T follicular helper cell (primary cell): ENCODE data around the gene FOLR1.
"Not testable (repeated sequence)": the region's sequence is repeated elsewhere in the genome, so short reads cannot be mapped to it uniquely, and the experiment has no call there.

ENCODE experiments used
- DNase-seq: peaks from one replicate; pipeline ENCODE4 v3.0.0-alpha.2; 2020; ENCODE audit warnings: low read depth

FOLR1 gene

DNA sequence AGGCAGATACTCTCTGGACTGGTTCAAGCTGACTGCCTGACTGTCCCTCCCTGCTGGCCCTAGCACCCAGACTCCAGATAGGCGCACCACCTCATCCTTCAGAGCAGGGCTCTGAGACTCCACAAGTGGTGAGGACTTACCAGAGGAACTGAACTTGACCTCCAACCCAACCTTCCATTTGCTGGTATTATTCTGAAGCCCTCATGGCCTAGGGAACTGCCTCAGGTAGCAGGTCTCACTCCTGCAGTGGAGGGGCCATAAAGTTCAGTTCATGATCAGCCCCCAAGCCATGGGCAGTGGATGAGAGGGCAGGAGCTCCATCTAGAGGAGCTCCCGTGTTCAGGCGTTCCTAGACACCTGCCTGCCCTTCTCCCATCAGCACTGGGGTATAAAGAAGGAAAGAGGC, 10.4 kb upstream of the FOLR1 start:
- not testable (repeated sequence) for DNase-seq

DNA sequence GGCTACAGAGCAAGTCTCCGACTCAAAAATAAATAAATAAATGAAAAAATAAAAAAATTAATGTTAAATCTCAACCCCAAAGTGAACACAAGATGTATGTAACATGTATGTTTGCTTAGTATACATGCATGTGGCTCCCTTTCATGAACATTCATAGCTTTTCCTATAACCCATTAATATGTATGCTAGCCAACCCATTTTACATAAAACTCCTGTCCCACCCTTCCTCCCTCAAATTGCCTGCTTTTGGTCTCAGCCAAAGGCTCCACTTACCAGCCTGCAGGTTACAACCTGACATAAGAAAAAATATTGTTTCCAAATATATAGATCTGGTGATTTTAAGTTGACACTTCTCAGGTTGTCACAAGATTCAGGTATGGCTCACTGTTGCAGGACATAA, 3.7 kb upstream of the FOLR1 start:
- DNase-seq, result no peak

DNA sequence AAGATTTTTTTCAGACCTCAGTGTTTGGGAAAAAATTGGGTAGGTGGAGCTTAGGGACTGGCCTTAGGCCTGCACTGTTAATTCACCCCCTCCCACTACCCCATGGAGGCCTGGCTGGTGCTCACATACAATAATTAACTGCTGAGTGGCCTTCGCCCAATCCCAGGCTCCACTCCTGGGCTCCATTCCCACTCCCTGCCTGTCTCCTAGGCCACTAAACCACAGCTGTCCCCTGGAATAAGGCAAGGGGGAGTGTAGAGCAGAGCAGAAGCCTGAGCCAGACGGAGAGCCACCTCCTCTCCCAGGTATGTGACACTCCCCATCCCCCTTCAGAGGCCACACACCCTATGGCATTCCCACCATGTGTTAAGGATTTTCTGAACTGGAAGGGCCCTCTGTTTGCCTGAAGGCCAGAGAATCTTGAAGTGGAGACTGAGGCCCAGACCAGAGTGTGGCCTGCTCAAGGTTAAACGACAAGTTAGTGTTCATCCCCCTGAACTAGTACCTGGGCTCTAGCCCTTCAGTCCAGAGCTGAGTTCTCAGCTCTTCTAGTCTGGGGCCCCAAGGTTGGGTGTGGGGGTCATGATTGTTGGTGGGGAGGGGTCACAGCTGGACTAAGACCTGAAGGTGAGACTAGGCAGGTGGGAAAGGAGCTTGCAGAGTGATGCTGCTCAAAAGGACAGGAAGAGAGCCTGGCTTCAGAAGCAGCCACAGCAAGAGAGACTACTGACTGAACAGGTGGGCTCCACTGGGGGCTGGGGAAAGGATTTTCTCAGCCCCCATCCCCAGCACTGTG, 2.3 kb upstream of the FOLR1 start:
- no peak for DNase-seq

DNA sequence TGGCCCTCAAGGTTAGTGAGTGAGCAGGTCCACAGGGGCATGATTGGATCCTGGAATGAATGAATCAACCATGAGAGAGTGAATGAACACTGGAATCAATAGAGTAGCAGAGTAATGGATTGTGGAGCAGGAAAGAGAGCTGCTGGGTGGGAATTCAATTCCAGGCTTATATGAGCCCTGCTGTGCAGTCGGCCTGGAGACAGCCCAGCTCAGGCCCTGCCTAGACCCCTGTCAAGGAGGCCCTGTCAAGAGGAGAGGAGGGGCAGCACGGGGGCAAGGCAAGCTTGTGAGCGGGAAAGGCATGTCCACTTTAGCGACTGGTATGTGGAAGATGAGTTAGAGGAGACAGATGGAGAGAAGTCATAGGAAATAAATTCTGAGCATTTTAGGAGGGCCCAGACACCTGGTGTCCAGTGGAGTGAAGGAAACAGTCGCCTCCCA, 1.3 kb upstream of the FOLR1 start:
- no peak for DNase-seq

DNA sequence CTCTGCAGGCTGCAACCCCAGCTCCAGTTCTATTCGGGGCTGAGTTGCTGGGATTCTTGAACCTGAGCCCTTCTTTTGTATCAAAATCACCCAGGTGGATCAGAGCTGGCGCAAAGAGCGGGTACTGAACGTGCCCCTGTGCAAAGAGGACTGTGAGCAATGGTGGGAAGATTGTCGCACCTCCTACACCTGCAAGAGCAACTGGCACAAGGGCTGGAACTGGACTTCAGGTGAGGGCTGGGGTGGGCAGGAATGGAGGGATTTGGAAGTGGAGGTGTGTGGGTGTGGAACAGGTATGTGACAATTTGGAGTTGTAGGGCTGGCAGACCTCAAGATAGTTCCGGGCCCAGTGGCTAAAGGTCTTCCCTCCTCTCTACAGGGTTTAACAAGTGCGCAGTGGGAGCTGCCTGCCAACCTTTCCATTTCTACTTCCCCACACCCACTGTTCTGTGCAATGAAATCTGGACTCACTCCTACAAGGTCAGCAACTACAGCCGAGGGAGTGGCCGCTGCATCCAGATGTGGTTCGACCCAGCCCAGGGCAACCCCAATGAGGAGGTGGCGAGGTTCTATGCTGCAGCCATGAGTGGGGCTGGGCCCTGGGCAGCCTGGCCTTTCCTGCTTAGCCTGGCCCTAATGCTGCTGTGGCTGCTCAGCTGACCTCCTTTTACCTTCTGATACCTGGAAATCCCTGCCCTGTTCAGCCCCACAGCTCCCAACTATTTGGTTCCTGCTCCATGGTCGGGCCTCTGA, 3.8 kb downstream of the FOLR1 start:
- no peak for DNase-seq

DNA sequence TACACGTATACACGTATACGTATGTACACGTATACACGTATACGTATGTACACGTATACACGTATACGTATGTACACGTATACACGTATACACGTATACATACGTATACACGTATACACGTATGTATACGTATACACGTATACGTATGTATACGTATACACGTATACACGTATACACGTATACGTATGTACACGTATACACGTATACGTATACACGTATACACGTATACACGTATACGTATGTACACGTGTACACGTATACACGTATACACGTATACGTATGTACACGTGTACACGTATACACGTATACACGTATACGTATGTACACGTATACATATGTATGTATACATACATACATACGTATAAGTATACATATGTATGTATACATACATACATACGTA, 9.5 kb downstream of the FOLR1 start:
- not testable (repeated sequence) for DNase-seq

DNA sequence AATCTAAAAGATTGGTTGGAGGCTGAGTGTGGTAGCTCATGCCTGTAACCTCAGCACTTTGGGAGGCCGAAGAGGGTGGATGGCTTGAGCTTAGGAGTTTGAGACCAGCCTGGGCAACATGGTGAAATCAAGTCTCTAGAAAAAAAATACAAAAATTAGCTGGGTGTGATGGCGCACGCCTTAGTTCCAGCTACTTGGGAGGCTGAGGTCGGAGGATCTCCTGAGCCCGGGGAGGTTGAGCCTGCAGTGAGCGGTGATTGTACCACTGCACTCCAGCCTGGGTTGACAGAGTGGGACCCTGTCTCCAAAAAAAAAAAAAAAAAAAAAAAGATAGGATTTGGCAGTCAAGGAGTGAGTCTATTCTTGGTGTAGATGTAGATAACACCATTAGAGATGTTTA, 10.6 kb downstream of the FOLR1 start:
- no peak for DNase-seq

DNA sequence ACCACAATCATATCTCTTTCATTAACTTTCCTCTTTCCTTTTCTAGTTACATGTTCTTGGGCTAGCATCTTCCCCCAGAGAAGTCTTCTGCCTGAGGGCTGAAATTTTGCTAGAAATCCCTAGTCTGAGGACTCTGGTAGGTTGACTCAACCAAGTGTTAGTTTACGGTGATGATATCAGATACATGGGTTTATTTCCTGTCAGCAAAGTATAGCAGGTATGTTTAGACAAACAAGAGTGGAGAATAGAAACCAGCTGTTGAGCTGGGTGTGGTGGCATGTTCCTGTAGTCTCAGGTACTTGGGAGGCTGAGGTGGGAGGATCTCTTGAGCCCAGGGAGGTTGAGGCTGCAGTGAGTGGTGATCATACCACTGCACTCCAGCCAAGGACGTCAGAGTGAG, 11.2 kb downstream of the FOLR1 start:
- DNase-seq, result no peak

DNA sequence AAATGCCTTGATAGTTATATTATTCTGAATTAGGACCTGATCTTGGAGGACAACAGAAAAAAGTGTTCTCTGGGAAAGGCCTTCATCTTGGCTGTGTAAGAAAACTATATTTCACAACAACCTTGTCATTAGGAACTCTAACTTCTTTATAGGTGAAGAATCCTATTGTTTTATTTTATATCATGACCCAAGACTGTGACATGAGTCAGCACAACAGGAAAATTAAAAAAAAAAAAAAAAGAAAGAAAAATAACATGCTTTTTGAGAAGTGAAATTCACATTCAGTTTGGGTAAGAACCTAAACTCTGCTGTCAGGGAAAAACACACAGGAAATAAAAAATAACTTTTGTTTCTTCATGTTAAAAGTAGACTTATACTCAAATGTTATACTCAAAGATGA, 12.9 kb downstream of the FOLR1 start:
- DNase-seq, result no peak

DNA sequence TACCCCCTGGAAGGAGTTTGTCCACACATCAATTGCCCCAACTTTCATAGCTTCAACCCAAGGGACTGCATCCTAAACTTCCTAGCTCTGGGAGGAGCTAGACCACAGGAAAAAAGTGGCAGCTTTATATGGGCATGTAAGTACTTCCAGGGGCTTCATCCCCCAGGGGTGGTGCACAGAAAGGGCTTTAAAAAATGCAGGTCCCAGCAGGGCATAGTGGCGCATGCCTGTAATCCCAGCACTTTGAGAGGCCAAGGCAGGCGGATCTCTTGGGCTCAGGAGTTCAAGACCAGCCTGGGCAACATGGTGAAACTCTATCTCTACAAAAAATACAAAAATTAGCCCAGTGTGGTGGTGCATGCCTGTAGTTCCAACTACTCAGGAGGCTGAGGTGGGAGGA, 14.9 kb downstream of the FOLR1 start:
- not testable (repeated sequence) for DNase-seq

DNA sequence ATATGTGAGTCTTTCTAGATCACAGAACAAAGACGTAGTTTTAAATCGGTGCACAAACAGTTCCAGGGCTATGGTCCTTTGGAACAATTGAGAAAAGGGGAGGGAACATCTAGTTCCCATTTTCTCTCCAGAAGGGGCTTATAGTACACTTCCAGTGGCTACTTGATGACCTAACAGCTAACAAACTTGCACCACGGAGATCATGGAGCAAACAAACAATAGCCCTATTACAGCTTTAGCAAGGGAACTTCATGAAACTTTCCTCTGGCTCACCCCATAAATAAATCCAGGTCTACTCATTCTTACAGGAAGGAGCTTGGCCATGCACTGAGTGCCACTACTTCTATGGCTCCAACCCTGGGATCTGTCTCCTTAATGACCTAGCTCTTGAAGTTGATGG, 16.3 kb downstream of the FOLR1 start:
- DNase-seq, result no peak

DNA sequence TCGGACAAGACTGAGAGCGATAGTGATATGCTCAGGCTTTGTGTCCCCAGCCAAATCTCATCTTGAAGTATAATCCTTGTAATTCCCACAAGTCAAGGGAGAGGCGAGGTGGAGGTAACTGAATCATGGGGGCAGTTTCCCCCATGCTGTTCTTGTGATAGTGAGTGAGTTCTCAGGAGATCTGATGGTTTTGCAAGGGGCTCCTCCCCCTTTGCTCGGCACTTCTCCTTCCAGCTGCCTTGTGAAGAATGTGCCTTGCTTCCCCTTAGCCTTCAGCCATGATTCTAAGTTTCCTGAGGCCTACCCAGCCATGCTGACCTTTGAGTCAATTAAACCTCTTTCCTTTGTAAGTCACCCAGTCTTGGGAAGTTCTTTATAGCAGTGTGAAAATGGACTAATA, 17.2 kb downstream of the FOLR1 start:
- DNase-seq, result no peak

DNA sequence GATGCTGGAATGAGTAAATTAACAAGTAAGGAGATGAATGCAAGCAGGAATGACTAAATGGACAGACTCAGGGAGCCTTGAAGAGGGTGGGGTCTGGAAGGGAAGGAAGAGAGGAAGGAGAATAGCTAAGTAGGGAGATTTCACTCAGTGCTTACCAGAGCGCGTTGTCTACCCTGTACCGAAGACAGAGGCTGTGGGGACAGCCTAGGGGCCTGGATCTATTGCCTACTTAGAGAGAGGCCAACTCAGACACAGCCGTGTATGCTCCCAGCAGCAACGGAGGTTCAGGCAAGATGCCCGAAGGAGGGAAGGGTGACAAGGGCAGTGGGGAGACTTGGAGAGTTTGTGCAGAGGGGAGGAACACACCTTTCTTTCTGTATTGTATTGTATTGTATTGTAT, 24.7 kb downstream of the FOLR1 start, which contains the start of gene FOLR2:
FOLR2 (plus strand) TSS at position 157 of the 400 bp plus-strand sequence. CDS start 1,791 bp downstream, outside the sequence.
- no peak for DNase-seq

DNA sequence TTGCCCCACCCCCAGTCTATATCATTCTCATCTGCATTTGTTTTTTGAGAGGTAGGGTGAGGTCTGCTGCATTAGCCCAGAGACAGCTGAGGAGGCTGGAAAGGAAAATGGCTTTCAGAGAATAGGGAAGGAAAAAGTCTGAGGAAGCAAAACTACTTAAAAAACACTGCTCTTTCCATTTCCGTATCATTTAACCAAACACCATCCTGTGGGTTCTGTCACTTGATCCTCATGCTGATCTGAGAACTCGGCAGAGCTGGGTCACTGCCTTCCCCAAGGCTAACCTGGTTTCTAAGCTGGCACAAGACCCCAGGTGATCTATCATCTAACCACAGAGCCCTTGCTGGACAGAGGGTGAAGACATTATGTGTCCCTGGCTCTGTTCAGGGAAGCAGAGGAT, 25.9 kb downstream of the FOLR1 start:
- no peak for DNase-seq

DNA sequence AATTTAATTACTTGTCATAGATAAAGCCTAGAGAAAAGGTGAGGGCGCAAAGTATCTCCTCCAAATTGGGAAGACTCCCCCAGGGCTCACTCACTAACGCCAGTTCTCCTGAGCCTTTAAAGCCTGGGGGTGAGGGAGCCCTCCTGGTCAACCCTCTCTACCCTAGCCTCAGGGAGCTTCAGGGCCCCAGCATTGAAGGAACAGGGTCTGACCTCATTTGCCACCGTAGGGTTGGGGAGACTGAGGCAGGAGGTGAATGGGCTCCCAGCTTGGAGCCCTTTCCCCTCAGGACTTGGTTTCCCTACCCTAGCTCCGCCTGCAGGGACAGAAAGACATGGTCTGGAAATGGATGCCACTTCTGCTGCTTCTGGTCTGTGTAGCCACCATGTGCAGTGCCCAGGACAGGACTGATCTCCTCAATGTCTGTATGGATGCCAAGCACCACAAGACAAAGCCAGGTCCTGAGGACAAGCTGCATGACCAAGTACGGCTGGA, 26.4 kb downstream of the FOLR1 start:
- no peak for DNase-seq

DNA sequence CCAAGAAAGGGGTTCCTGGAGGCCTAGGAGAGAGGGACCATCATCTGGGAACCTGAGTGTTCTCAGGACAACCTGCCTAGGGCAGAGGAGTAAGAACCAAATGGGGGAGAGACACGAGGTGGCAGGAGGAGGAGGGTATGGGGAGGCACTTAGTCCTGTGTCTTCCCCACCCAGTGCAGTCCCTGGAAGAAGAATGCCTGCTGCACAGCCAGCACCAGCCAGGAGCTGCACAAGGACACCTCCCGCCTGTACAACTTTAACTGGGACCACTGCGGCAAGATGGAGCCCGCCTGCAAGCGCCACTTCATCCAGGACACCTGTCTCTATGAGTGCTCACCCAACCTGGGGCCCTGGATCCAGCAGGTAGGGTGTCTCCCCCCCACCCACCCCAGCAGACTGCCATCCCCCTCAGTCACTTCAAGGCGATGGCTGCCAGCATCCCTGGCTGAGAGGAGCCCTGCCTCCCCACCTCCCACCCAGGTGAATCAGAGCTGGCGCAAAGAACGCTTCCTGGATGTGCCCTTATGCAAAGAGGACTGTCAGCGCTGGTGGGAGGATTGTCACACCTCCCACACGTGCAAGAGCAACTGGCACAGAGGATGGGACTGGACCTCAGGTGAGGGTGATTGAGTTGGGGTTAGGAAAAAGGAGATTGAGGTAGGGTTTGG, 28.9 kb downstream of the FOLR1 start:
- no peak for DNase-seq

DNA sequence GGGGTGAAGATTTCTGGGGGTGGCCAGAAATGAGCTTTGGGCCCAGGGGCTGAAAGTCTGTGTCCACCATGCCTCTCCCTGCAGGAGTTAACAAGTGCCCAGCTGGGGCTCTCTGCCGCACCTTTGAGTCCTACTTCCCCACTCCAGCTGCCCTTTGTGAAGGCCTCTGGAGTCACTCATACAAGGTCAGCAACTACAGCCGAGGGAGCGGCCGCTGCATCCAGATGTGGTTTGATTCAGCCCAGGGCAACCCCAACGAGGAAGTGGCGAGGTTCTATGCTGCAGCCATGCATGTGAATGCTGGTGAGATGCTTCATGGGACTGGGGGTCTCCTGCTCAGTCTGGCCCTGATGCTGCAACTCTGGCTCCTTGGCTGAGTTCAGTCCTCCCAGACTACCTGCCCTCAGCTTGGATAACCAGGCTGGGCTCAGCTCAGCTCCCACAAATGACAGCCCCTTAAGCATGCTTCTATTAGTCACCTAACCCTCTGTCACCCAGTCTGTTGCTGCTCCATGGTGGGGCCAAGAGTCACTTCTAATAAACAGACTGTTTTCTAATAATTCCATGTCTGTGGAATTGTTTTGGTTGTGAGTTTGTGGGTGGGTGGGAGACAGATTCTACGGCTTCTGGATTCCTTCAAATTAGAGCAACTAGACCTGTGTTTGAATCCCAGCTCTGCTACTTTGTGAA, 29.6 kb downstream of the FOLR1 start:
- DNase-seq, result no peak

DNA sequence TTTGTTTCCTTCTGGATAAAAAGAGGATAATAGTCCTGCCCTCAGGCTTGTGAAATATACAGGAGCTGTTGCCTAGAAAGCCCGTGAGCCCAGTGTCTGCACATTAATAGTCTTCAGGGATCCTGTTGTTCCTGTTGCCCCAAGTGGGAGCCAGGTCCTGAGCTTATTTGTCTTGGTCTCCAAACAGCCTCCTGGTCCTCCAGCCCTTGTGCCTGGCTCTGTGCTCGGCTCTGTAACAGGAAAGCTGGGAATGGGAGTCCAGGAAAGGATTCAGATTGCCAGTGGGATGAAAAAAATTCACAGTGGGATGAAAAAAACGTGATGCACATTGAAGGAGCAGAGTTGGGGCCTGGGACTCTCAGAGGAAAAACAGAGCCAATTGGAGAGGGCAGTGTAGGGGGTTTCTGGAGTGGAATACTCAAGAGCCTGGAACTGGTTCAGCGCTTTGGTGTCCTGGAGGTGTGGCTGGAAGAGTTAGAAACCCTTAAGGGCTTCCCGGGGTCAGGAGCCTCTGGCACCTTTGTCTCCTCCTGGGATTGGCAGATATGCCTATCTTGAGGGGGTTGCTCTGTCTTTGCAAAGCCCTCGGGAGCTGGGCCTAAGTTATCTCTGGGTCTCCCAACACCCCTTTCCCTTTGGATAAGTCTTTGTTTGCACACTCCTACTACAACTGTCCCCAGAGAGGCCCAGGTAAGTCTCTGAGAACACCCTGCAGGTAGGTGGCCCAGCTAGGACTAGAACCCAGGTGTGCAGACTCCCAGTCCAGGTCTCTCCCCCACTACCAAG, 30.4 kb downstream of the FOLR1 start:
- DNase-seq, result no peak

DNA sequence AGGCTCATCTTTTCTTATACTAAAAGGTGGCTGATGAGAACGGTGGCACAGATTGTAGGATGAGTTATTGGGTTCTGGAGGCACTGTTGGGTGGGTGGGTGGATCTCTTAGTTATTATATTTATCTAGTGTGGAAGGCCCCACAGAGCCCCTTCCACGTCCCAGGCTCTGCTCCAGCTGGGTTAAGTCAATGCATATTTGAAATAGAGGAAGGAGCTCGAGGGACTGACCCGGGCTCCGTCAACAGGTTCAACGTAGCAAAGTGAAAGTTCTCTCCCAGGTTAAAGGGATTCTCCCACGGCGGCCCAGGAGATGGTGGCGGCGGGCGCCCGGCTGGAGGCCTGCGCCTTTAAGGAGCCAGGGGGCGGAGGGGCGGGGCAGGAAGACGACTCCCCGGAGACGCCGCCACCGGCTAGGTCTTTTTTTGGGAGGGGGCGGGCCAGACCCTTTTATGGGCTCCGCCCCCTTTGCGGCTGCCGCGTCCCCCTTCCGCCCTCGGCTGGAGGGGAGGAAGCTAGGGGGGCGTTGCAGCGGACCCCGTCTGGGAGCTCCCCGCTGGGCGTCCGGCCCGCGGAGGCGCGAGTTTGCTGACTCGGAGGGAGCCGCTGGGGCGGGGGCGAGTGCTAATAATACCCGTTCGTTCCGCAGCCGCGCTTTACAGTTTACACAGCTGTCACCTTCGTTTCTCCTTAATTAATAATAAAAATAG, 31.1 kb downstream of the FOLR1 start:
- peak; percentile 88 for DNase-seq
